B cell (primary cell): Measurements from ENCODE around the gene TIGD6.

ENCODE experiments used
- EZH2 ChIP-seq: IDR thresholded peaks from 2 replicates; pipeline ENCODE4 v1.6.1; 2012; ENCODE audit warnings: borderline replicate concordance, low read depth, mild to moderate bottlenecking, moderate library complexity, low read length; ENCODE audit not compliant: insufficient read depth, poor library complexity, severe bottlenecking
- TF ChIP-seq, protein P1 (sequence below): fragments of 200-600 bp; IDR thresholded peaks from one replicate; pipeline ENCODE4 v1.8.0; 2022; ENCODE audit warnings: antibody characterized with exemption, mild to moderate bottlenecking

DNA sequence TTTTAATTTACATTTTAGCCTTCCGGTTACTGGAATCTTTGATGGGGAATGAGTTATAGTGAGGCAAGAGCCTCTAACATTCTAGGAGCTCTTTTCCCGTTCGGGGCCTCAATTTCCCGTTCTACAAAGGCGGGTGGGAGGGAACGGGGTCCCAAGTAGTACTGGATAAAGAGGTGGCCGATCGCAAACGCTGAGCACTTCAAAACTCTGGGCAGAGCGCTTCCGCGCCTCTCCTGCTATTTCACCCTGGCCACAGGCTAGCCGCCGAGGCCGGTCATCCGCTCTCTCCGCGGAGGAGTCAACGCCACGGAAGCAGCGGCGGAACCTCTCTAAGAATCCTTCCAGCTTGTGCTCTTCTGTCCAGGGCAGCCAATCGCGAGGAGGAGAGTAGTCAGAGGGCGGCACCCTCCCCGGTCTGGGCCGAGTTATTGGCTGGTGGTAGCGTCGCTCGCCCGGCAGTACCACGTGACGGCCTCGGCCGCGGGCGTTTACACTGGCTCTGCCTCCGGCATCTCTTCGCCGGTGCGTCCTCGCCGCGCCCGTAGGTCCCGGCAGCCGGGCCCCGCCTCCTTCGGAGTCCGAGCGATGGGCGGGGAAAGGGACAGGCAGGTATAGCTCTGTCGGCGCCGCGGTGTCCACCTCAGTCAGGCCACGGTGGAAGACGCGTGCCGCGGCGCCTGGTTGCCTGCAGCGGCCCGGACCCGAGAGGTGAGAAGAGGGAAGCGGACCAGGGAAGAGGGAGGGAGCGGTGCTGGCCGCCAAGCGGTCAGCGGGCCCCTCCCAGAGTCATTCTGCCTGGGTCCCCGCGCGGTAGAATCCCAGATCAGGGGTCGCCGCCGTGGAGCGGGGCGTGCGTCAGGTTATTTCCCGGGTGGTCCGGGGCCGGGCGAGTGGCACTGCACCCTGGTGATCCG, 39.9 kb downstream of the TIGD6 start, which contains the start of gene SLC26A2:
- TF ChIP-seq, protein P1, sequence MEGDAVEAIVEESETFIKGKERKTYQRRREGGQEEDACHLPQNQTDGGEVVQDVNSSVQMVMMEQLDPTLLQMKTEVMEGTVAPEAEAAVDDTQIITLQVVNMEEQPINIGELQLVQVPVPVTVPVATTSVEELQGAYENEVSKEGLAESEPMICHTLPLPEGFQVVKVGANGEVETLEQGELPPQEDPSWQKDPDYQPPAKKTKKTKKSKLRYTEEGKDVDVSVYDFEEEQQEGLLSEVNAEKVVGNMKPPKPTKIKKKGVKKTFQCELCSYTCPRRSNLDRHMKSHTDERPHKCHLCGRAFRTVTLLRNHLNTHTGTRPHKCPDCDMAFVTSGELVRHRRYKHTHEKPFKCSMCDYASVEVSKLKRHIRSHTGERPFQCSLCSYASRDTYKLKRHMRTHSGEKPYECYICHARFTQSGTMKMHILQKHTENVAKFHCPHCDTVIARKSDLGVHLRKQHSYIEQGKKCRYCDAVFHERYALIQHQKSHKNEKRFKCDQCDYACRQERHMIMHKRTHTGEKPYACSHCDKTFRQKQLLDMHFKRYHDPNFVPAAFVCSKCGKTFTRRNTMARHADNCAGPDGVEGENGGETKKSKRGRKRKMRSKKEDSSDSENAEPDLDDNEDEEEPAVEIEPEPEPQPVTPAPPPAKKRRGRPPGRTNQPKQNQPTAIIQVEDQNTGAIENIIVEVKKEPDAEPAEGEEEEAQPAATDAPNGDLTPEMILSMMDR, result no peak
- no peak for TF ChIP-seq EZH2
